Cardiac muscle cell (in vitro differentiated cells and primary cell): Measurements from ENCODE around the gene EYA2. TPM values are rescaled to one million over a fixed set of nuclear protein-coding genes. Genes with fewer than 3 reads are reported as not detected.

Source experiments
- DNase-seq, 2 donors: peaks; one replicate each; pipeline versions ENCODE4 v3.0.0 to v3.0.0-alpha.2; 2010 to 2017; ENCODE audit warnings: low read depth in 1 of 2, low spot score in 1 of 2
- H3K27ac ChIP-seq: fragments of 200-600 bp; sonication (generic); 2 replicates; pipeline ENCODE4 v1.5.1; 2016
- H3K27me3 ChIP-seq: fragments of 200-600 bp; sonication (generic); 2 replicates; pipeline ENCODE4 v1.6.0; 2016; ENCODE audit warnings: control low read depth
- H3K36me3 ChIP-seq: fragments of 200-600 bp; sonication (generic); 2 replicates; pipeline ENCODE4 v1.5.1; 2016; ENCODE audit warnings: control low read depth
- H3K4me1 ChIP-seq: fragments of 200-600 bp; sonication (generic); 2 replicates; pipeline ENCODE4 v1.8.1; 2017; ENCODE audit warnings: low read depth, mild to moderate bottlenecking, mixed run types
- H3K4me3 ChIP-seq: fragments of 200-600 bp; sonication (generic); 2 replicates; pipeline ENCODE4 v1.5.1; 2016; ENCODE audit warnings: mild to moderate bottlenecking
- H3K9me3 ChIP-seq: fragments of 200-600 bp; sonication (generic); 2 replicates; pipeline ENCODE4 v1.5.1; 2017; ENCODE audit warnings: low read depth, mild to moderate bottlenecking, control low read depth
- polyA plus RNA-seq: library from polyadenylated mRNA; unstranded; fragments of >200 nt; fragmentation: Nextera tagmentation; extraction: Ambion mirVana; gene quantifications from 2 replicates; pipeline ENCODE4 v1.2.1, GENCODE V29; 2016
- total RNA-seq: library from RNA; depleted of rRNA; stranded (reverse); fragments of >200 nt; gene quantifications from 2 replicates; pipeline ENCODE4 v1.2.3, GENCODE V29; 2016
- TF ChIP-seq, protein P1 (sequence below): IDR thresholded peaks from 2 replicates; pipeline ENCODE4 v1.5.1; 2012; ENCODE audit warnings: low read depth, mild to moderate bottlenecking, low read length

EYA2 gene
- total and polyA plus RNA-seq, 2 experiments from 2014 or later = 0.30 TPM; not detected in 1

DNA sequence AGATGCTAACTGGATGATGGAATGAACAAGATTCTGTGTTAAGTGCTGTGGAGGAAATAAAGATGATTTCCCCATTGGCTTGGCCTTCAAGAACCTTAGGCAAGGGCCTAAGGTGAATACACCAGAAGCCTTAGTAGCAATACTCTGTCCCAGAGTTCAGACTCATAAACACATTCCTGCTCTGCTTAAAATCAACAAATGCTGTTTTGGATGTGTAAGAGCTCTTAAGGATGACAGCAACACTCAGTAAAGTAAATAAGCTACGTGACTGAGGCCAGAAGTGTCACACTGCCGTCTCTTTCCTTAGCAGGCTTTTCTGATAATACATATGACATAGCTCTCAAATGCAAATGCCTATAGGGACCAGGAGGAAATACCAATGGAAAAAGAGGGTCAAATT is 90.6 kb downstream of the EYA2 start:
- Histone ChIP-seq H3K36me3 (no peaks in the 10 kb centered on the region), H3K4me3 (no peak overlapping the region), H3K27me3 (no peaks in the 10 kb centered on the region), H3K27ac (no peak overlapping the region), H3K4me1 (no peaks in the 10 kb centered on the region), H3K9me3 (no peaks in the 10 kb centered on the region)
- no peak for DNase-seq
- TF ChIP-seq, protein P1, sequence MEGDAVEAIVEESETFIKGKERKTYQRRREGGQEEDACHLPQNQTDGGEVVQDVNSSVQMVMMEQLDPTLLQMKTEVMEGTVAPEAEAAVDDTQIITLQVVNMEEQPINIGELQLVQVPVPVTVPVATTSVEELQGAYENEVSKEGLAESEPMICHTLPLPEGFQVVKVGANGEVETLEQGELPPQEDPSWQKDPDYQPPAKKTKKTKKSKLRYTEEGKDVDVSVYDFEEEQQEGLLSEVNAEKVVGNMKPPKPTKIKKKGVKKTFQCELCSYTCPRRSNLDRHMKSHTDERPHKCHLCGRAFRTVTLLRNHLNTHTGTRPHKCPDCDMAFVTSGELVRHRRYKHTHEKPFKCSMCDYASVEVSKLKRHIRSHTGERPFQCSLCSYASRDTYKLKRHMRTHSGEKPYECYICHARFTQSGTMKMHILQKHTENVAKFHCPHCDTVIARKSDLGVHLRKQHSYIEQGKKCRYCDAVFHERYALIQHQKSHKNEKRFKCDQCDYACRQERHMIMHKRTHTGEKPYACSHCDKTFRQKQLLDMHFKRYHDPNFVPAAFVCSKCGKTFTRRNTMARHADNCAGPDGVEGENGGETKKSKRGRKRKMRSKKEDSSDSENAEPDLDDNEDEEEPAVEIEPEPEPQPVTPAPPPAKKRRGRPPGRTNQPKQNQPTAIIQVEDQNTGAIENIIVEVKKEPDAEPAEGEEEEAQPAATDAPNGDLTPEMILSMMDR = no peak

DNA sequence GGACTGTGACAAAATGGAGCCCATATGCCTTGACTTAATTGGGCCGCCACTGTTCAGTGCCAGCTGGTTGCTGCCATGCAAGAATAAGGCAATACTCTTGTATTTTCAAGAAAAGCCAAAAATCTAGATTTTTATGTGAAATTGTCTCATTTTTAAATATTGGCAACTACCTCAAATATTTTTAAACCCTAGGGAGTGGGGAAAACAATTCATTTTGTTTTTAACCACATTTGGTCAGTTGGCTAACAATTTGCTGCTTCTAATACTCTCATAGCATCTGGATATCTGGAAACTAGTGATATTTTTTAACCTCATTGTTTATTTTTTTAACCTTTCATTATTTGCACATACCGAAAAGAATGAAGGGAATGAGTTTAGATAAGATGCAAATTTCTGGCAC is 91.0 kb downstream of the EYA2 start:
- Histone ChIP-seq H3K4me1 (no peaks in the 10 kb centered on the region), H3K36me3 (no peaks in the 10 kb centered on the region), H3K9me3 (no peaks in the 10 kb centered on the region), H3K27me3 (no peaks in the 10 kb centered on the region), H3K4me3 (no peak overlapping the region), H3K27ac (no peak overlapping the region)
- TF ChIP-seq, protein P1 = no peak
- no peak for DNase-seq

DNA sequence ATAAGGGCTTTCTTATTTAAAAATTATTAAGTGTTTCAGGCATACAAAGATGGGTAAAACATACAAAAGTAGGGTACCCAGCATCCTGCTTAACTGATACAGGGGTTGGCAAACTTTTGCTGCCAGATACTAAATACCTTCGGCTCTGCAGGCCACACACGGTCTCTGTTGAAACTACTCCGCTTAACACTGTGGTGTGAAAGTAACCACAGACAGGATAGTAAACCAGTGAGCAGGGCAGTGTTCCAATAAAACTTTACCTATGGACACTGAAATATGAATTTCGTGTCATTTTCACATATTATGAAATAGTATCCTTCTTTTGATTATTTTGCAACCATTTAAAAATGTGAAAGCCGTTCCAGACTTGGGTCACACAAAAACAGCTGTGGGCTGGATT is 92.4 kb downstream of the EYA2 start:
- Histone ChIP-seq H3K27ac (no peak overlapping the region), H3K9me3 (no peaks in the 10 kb centered on the region), H3K27me3 (no peaks in the 10 kb centered on the region), H3K4me1 (no peaks in the 10 kb centered on the region), H3K36me3 (no peaks in the 10 kb centered on the region), H3K4me3 (no peak overlapping the region)
- no peak for DNase-seq
- TF ChIP-seq, protein P1 = no peak

DNA sequence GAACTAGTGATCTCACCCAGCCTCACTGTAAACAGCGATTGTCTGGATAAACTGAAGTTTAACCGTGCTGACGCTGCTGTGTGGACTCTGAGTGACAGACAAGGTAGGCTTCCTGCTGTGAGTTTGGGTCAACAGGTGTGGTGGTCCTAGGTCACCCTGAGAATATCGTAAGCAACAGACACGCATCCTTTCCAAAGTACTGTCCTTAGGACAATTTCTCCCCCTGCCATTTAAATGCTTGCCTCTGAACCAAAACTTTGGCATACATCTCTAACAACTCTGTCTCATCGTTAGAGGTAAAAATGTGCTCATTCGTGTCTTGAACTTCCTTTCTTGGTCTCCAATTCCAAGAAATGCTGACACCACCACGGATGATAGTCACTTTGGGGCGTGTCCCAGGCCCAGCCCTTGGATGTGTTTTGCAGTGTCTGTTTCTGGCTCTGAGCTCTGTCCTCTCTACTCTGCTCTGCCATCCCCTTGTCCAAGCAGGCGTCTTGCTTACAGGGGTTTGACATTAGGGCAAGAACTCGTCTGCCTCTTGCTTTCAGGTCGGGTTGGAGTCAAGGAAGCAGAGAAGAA is 95.5 kb downstream of the EYA2 start:
- no peak overlapping the region for H3K27ac ChIP-seq
- no peaks in the 10 kb centered on the region for H3K9me3 ChIP-seq
- no peak overlapping the region for H3K4me3 ChIP-seq
- H3K27me3 ChIP-seq = peaks cover 2% of the 10 kb centered on the region
- no peaks in the 10 kb centered on the region for H3K4me1 ChIP-seq
- DNase-seq = no peak
- H3K36me3 ChIP-seq = no peaks in the 10 kb centered on the region
- TF ChIP-seq, protein P1 = no peak

DNA sequence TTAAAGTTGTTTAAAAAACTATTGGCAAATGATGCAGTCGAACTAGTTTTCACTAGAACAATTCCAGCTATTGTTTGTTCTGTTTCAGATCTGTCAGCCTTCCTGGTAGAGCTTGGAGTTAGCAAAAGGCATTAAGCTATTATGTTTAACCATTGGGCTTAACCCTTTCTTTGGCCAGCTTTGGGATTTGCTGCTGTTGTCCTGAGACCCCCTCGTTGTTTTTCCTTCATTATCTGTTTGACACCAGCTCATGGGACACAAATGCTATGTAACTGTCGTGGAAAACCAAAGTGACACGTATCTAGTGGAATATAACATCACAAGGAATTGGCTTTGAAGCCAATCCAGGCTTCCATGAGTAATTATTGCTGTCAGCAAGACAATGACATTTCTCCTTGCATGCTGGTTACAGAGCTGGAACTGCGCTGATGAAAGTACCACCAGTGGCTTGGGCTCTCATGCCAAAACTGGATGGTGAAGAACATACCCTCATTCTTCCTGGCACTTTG is 96.0 kb downstream of the EYA2 start:
- DNase-seq = no peak
- Histone ChIP-seq H3K4me3 (no peak overlapping the region), H3K4me1 (no peaks in the 10 kb centered on the region), H3K9me3 (no peaks in the 10 kb centered on the region), H3K27me3 (peaks cover 3% of the 10 kb centered on the region), H3K36me3 (no peaks in the 10 kb centered on the region), H3K27ac (no peak overlapping the region)
- TF ChIP-seq, protein P1 = no peak

DNA sequence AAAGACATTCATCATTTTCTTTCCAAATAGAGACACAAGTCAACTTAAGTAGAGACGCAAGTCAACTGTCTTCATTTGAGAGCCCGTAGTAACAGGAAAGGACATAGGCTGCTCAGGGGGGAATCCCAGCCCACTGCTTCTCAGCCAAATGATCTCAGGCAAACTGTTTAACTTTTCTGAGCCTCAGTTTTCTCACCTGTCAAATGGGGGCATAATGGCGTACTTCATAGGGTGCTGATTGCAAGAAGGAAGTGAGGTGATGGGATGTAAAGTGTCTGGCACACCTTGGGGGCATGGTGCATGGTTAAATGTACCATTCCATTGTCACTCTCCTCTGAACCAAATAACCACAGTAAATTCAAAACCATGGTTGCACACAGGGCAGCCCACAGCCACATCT is 96.5 kb downstream of the EYA2 start:
- no peaks in the 10 kb centered on the region for H3K9me3 ChIP-seq
- peaks cover 8% of the 10 kb centered on the region for H3K27me3 ChIP-seq
- no peaks in the 10 kb centered on the region for H3K36me3 ChIP-seq
- H3K4me3 ChIP-seq = no peak overlapping the region
- no peaks in the 10 kb centered on the region for H3K4me1 ChIP-seq
- TF ChIP-seq, protein P1 = no peak
- DNase-seq = no peak
- no peak overlapping the region for H3K27ac ChIP-seq
